ENCODE data around the gene ITGAE.
"Not testable (repeated sequence)": the region's sequence is repeated elsewhere in the genome, so short reads cannot be mapped to it uniquely, and the experiment has no call there.

The ITGAE gene

GRCh38 chr17:3788200-3788599 is 12.8 kb downstream of the ITGAE start:
- no peaks in the 10 kb centered on the region for H3K36me3 ChIP-seq (ENCODE audit: control insufficient read depth, insufficient read depth, low read length, severe bottlenecking)
- H3K4me3 ChIP-seq (ENCODE audit: low read length): no peak overlapping the region
- no peaks in the 10 kb centered on the region for H3K9me3 ChIP-seq (ENCODE audit: control insufficient read depth, low read length)
- no peaks in the 10 kb centered on the region for H3K27me3 ChIP-seq (replicated peaks; ENCODE audit: control insufficient read depth, insufficient read depth, low read length)
- no peak for DNase-seq (ENCODE audit: low read depth)
- peaks cover 5% of the 10 kb centered on the region for H3K4me1 ChIP-seq (ENCODE audit: control insufficient read depth, insufficient read depth, low read length)
- H3K9ac ChIP-seq (ENCODE audit: low read length): no peak overlapping the region

- not testable (repeated sequence) for H3K4me3 ChIP-seq (ENCODE audit: low read length); H3K4me1 ChIP-seq (ENCODE audit: control insufficient read depth, insufficient read depth, low read length); H3K27me3 ChIP-seq (replicated peaks; ENCODE audit: control insufficient read depth, insufficient read depth, low read length); DNase-seq (ENCODE audit: low read depth); H3K36me3 ChIP-seq (ENCODE audit: control insufficient read depth, insufficient read depth, low read length, severe bottlenecking); H3K9me3 ChIP-seq (ENCODE audit: control insufficient read depth, low read length); H3K9ac ChIP-seq (ENCODE audit: low read length)
These were observed 15.7 kb downstream of the ITGAE start for GRCh38 chr17:3785323-3785722.

GRCh38 chr17:3782751-3783150 is 18.2 kb downstream of the ITGAE start:
- Histone ChIP-seq H3K4me3 (ENCODE audit: low read length) (no peak overlapping the region), H3K9ac (ENCODE audit: low read length) (no peak overlapping the region), H3K9me3 (ENCODE audit: control insufficient read depth, low read length) (no peaks in the 10 kb centered on the region), H3K27me3 (replicated peaks; ENCODE audit: control insufficient read depth, insufficient read depth, low read length) (peaks cover 8% of the 10 kb centered on the region), H3K4me1 (ENCODE audit: control insufficient read depth, insufficient read depth, low read length) (no peaks in the 10 kb centered on the region), H3K36me3 (ENCODE audit: control insufficient read depth, insufficient read depth, low read length, severe bottlenecking) (no peaks in the 10 kb centered on the region)
- DNase-seq (ENCODE audit: low read depth): no peak

GRCh38 chr17:3780986-3781385 is 20.0 kb downstream of the ITGAE start:
- H3K9me3 ChIP-seq (ENCODE audit: control insufficient read depth, low read length): no peaks in the 10 kb centered on the region
- H3K4me3 ChIP-seq (ENCODE audit: low read length): no peak overlapping the region
- no peaks in the 10 kb centered on the region for H3K4me1 ChIP-seq (ENCODE audit: control insufficient read depth, insufficient read depth, low read length)
- H3K27me3 ChIP-seq (replicated peaks; ENCODE audit: control insufficient read depth, insufficient read depth, low read length): peaks cover 8% of the 10 kb centered on the region
- no peak for DNase-seq (ENCODE audit: low read depth)
- H3K9ac ChIP-seq (ENCODE audit: low read length): no peak overlapping the region
- H3K36me3 ChIP-seq (ENCODE audit: control insufficient read depth, insufficient read depth, low read length, severe bottlenecking): no peaks in the 10 kb centered on the region

- H3K9me3 ChIP-seq (ENCODE audit: control insufficient read depth, low read length): no peaks in the 10 kb centered on the region
- no peak for DNase-seq (ENCODE audit: low read depth)
- no peaks in the 10 kb centered on the region for H3K36me3 ChIP-seq (ENCODE audit: control insufficient read depth, insufficient read depth, low read length, severe bottlenecking)
- H3K4me1 ChIP-seq (ENCODE audit: control insufficient read depth, insufficient read depth, low read length): no peaks in the 10 kb centered on the region
- H3K9ac ChIP-seq (ENCODE audit: low read length): no peak overlapping the region
- no peak overlapping the region for H3K4me3 ChIP-seq (ENCODE audit: low read length)
- peaks cover 4% of the 10 kb centered on the region for H3K27me3 ChIP-seq (replicated peaks; ENCODE audit: control insufficient read depth, insufficient read depth, low read length)
These were observed 23.4 kb downstream of the ITGAE start for GRCh38 chr17:3777366-3778120.

- Histone ChIP-seq H3K36me3 (ENCODE audit: control insufficient read depth, insufficient read depth, low read length, severe bottlenecking) (no peaks in the 10 kb centered on the region), H3K4me1 (ENCODE audit: control insufficient read depth, insufficient read depth, low read length) (no peaks in the 10 kb centered on the region), H3K27me3 (replicated peaks; ENCODE audit: control insufficient read depth, insufficient read depth, low read length) (peaks cover 9% of the 10 kb centered on the region), H3K9me3 (ENCODE audit: control insufficient read depth, low read length) (no peaks in the 10 kb centered on the region), H3K9ac (ENCODE audit: low read length) (no peak overlapping the region), H3K4me3 (ENCODE audit: low read length) (no peak overlapping the region)
- DNase-seq (ENCODE audit: low read depth): no peak
These were observed 27.0 kb downstream of the ITGAE start for GRCh38 chr17:3773966-3774365.

- H3K36me3 ChIP-seq (ENCODE audit: control insufficient read depth, insufficient read depth, low read length, severe bottlenecking): no peaks in the 10 kb centered on the region
- H3K27me3 ChIP-seq (replicated peaks; ENCODE audit: control insufficient read depth, insufficient read depth, low read length): peaks cover 7% of the 10 kb centered on the region
- no peaks in the 10 kb centered on the region for H3K4me1 ChIP-seq (ENCODE audit: control insufficient read depth, insufficient read depth, low read length)
- peak; percentile 44 for DNase-seq (ENCODE audit: low read depth)
- H3K9ac ChIP-seq (ENCODE audit: low read length): no peak overlapping the region
- no peaks in the 10 kb centered on the region for H3K9me3 ChIP-seq (ENCODE audit: control insufficient read depth, low read length)
- H3K4me3 ChIP-seq (ENCODE audit: low read length): no peak overlapping the region
These were observed 27.5 kb downstream of the ITGAE start for GRCh38 chr17:3773511-3773910.

GRCh38 chr17:3772764-3773163 is 28.2 kb downstream of the ITGAE start:
- H3K9ac ChIP-seq (ENCODE audit: low read length): no peak overlapping the region
- DNase-seq (ENCODE audit: low read depth): no peak
- no peaks in the 10 kb centered on the region for H3K4me1 ChIP-seq (ENCODE audit: control insufficient read depth, insufficient read depth, low read length)
- peaks cover 3% of the 10 kb centered on the region for H3K9me3 ChIP-seq (ENCODE audit: control insufficient read depth, low read length)
- no peaks in the 10 kb centered on the region for H3K36me3 ChIP-seq (ENCODE audit: control insufficient read depth, insufficient read depth, low read length, severe bottlenecking)
- H3K4me3 ChIP-seq (ENCODE audit: low read length): no peak overlapping the region
- H3K27me3 ChIP-seq (replicated peaks; ENCODE audit: control insufficient read depth, insufficient read depth, low read length): peaks cover 5% of the 10 kb centered on the region

- no peaks in the 10 kb centered on the region for H3K4me1 ChIP-seq (ENCODE audit: control insufficient read depth, insufficient read depth, low read length)
- no peak overlapping the region for H3K4me3 ChIP-seq (ENCODE audit: low read length)
- H3K9me3 ChIP-seq (ENCODE audit: control insufficient read depth, low read length): peaks cover 7% of the 10 kb centered on the region
- H3K9ac ChIP-seq (ENCODE audit: low read length): no peak overlapping the region
- peaks cover 5% of the 10 kb centered on the region for H3K27me3 ChIP-seq (replicated peaks; ENCODE audit: control insufficient read depth, insufficient read depth, low read length)
- no peak for DNase-seq (ENCODE audit: low read depth)
- H3K36me3 ChIP-seq (ENCODE audit: control insufficient read depth, insufficient read depth, low read length, severe bottlenecking): no peaks in the 10 kb centered on the region
These were observed 29.8 kb downstream of the ITGAE start for GRCh38 chr17:3771140-3771539.

- H3K36me3 ChIP-seq (ENCODE audit: control insufficient read depth, insufficient read depth, low read length, severe bottlenecking): no peaks in the 10 kb centered on the region
- H3K9ac ChIP-seq (ENCODE audit: low read length): no peak overlapping the region
- no peak for DNase-seq (ENCODE audit: low read depth)
- H3K9me3 ChIP-seq (ENCODE audit: control insufficient read depth, low read length): peaks cover 7% of the 10 kb centered on the region
- peaks cover 5% of the 10 kb centered on the region for H3K27me3 ChIP-seq (replicated peaks; ENCODE audit: control insufficient read depth, insufficient read depth, low read length)
- no peaks in the 10 kb centered on the region for H3K4me1 ChIP-seq (ENCODE audit: control insufficient read depth, insufficient read depth, low read length)
- no peak overlapping the region for H3K4me3 ChIP-seq (ENCODE audit: low read length)
These were observed 30.5 kb downstream of the ITGAE start for GRCh38 chr17:3770466-3770865.

GRCh38 chr17:3768769-3769168 is 32.2 kb downstream of the ITGAE start:
- DNase-seq (ENCODE audit: low read depth): no peak
- no peaks in the 10 kb centered on the region for H3K36me3 ChIP-seq (ENCODE audit: control insufficient read depth, insufficient read depth, low read length, severe bottlenecking)
- no peak overlapping the region for H3K9ac ChIP-seq (ENCODE audit: low read length)
- H3K4me3 ChIP-seq (ENCODE audit: low read length): no peak overlapping the region
- H3K9me3 ChIP-seq (ENCODE audit: control insufficient read depth, low read length): peaks cover 7% of the 10 kb centered on the region
- H3K27me3 ChIP-seq (replicated peaks; ENCODE audit: control insufficient read depth, insufficient read depth, low read length): peaks cover 9% of the 10 kb centered on the region
- no peaks in the 10 kb centered on the region for H3K4me1 ChIP-seq (ENCODE audit: control insufficient read depth, insufficient read depth, low read length)

- Histone ChIP-seq H3K36me3 (ENCODE audit: control insufficient read depth, insufficient read depth, low read length, severe bottlenecking) (no peaks in the 10 kb centered on the region), H3K4me1 (ENCODE audit: control insufficient read depth, insufficient read depth, low read length) (no peaks in the 10 kb centered on the region), H3K9me3 (ENCODE audit: control insufficient read depth, low read length) (peaks cover 7% of the 10 kb centered on the region), H3K9ac (ENCODE audit: low read length) (no peak overlapping the region), H3K4me3 (ENCODE audit: low read length) (no peak overlapping the region), H3K27me3 (replicated peaks; ENCODE audit: control insufficient read depth, insufficient read depth, low read length) (peaks cover 13% of the 10 kb centered on the region)
- DNase-seq (ENCODE audit: low read depth): no peak
These were observed 32.6 kb downstream of the ITGAE start for GRCh38 chr17:3768341-3768740.

All from adipocyte (in vitro differentiated cells).